Thyroid gland (tissue), 4 donors: ENCODE data around the gene WNT7A. TPM values are rescaled to one million over a fixed set of nuclear protein-coding genes. Genes with fewer than 3 reads are reported as not detected.

ENCODE experiments used
- DNase-seq, 2 donors: peaks; one replicate each; pipeline ENCODE4 v3.0.0-alpha.2; 2019
- H3K27ac ChIP-seq, 3 donors: fragments of 200-600 bp; sonication (generic); 1 replicate in 2 of 3; 2 replicates in 1 of 3; pipeline ENCODE4 v1.5.1; 2016 to 2019; ENCODE audit warnings: mild to moderate bottlenecking in 1 of 3, moderate library complexity in 1 of 3
- H3K27me3 ChIP-seq: fragments of 200-600 bp; sonication (generic); one replicate; pipeline ENCODE4 v1.5.1; 2019
- H3K36me3 ChIP-seq, 2 donors: fragments of 200-600 bp; sonication (generic); one replicate each; pipeline ENCODE4 v1.5.1; 2016 to 2019
- H3K4me1 ChIP-seq, 2 donors: fragments of 200-600 bp; sonication (generic); one replicate each; pipeline ENCODE4 v1.5.1; 2017 to 2019
- H3K4me3 ChIP-seq, 3 donors: fragments of 200-600 bp; sonication (generic); replicated peaks in 1 of 3; 1 replicate in 2 of 3; 2 replicates in 1 of 3; pipeline ENCODE4 v1.5.1; 2016; ENCODE audit warnings: mild to moderate bottlenecking in 1 of 3
- H3K9me3 ChIP-seq: fragments of 200-600 bp; sonication (generic); one replicate; pipeline ENCODE4 v1.5.1; 2017
- CTCF ChIP-seq, 6 experiments: fragments of 200-600 bp in 3 of 6; fragments of 450-650 bp in 3 of 6; sonication (generic) in 3 of 6; IDR thresholded peaks; one replicate each; pipeline ENCODE4 v1.5.1; 2016 to 2019; ENCODE audit warnings: antibody characterized with exemption in 6 of 6, mild to moderate bottlenecking in 2 of 6, inconsistent platforms in 1 of 6, moderate library complexity in 1 of 6
- POLR2A ChIP-seq, 2 donors: fragments of 450-650 bp; IDR thresholded peaks; one replicate each; pipeline ENCODE4 v1.6.1; 2017; ENCODE audit warnings: antibody characterized with exemption in 2 of 2, mild to moderate bottlenecking in 2 of 2, moderate library complexity in 1 of 2
- WGBS, 2 donors: methylation state at CpG; one replicate each; pipeline ENCODE4 v1.1.5; 2017; 5-methylcytosine and 5-hydroxymethylcytosine counted together
- intact Hi-C: fragments of 100-400 bp; cut with DNase I; formaldehyde crosslinking; loops from one replicate; pipeline ENCODE4 v1.15.1; 2023
- total RNA-seq, 4 donors: library from RNA; depleted of rRNA; stranded (reverse); fragments of >200 nt; gene quantifications; one replicate each; pipeline ENCODE4 v1.2.3, GENCODE V29; 2016

Gene WNT7A
- total RNA-seq, 4 donors from 2014 or later = not detected

DNA sequence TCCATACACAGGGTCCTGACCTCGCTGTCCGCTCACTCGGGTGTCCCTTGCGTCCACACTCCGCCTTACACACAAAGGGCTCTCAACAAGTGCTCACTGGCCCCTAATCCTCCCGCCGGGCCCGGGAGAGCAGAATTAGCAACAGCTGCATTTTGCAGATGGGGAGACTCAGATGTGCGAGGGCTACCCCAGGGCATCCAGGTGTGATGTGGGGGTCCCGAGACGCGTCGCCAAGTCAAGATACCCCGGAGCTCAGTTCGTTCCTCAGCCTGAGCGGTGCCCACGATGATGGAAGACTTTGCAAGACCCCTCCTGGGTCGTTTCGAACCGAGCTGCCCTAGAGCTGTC, 14.9 kb upstream of the WNT7A start:
- no peaks in the 10 kb centered on the region for H3K36me3 ChIP-seq
- H3K4me3 ChIP-seq = peak overlapping the region in 1 of 3 donors; percentile 64
- 38 to 40% methylated on average over 9 to 11 of the region's 20 CpGs for WGBS, 2 donors
- H3K27me3 ChIP-seq = no peaks in the 10 kb centered on the region
- TF ChIP-seq CTCF (IDR thresholded peaks at IDR 0.05) (no peak), POLR2A (IDR thresholded peaks at IDR 0.05) (no peak)
- intact Hi-C loops = loop anchor here (10.0 kb wide), 1 partner anchor 1030 kb away; no protein-coding TSS in a partner anchor
- DNase-seq = no peak
- H3K27ac ChIP-seq = no peak overlapping the region
- H3K4me1 ChIP-seq = peaks cover 10% of the 10 kb centered on the region in 2 donors
- H3K9me3 ChIP-seq = no peaks in the 10 kb centered on the region

DNA sequence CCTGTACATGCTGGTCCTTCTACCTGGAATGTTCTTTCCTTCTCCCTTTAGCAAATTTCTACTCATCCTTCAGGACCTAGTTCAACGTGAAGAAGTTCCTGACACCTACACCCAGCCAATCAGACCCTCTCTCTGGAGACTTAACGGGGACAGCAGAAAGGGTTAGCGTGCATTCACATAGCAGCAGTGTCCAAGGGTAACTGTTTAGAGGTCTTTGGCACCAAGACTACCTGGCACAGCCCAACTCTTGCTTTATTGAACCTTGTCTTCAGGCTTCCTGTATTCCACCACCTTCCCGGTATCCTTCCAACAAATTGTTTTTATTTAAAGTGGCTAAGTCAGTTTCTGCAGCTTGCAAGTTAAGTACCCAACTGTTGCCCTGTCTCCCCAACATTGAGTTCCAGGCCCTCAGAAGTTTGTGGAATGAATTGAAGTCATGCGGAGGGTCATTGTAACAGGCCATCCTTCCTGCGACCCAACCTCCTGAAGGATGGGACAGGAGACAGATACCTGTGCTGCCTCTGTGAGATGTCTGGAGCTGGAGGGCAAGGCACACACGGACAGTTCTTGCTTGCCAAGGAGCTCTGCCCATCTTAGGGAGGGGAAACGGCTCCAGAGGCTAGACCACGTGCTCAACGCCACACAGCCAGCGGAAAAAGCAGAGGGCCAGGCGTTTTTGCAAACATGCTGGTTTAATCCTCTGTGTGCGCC, 14.4 kb upstream of the WNT7A start:
- no peak for DNase-seq
- H3K27ac ChIP-seq = no peak overlapping the region
- intact Hi-C loops = loop anchor here (10.0 kb wide), 1 partner anchor 1031 kb away; no protein-coding TSS in a partner anchor
- no peaks in the 10 kb centered on the region for H3K27me3 ChIP-seq
- TF ChIP-seq CTCF (IDR thresholded peaks at IDR 0.05) (no peak), POLR2A (IDR thresholded peaks at IDR 0.05) (no peak)
- WGBS, 2 donors = 68 to 85% methylated on average over 12 to 13 of the region's 13 CpGs
- peaks cover 10% of the 10 kb centered on the region in 2 donors for H3K4me1 ChIP-seq
- no peaks in the 10 kb centered on the region for H3K36me3 ChIP-seq
- H3K9me3 ChIP-seq = no peaks in the 10 kb centered on the region
- no peak overlapping the region for H3K4me3 ChIP-seq

DNA sequence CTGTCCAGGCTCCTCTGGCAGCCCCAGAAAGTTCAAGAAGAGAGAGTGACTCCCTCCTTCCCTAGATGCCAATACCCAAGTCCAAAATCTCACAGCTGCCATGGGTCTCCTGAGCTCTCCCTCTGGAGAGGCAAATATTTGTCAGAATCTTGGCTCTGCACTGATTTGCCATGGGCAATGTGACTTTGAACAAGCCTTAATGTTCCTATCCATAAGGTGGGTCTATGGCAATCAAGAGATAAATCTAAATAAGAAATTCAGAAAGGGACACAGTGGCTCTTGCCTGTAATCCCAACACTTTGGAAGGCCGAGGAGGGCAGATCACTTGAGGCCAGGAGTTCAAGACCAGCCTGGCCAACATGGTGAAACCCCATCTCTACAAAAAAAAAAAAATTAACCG, 12.4 kb upstream of the WNT7A start:
- no peak for DNase-seq
- H3K27ac ChIP-seq = no peak overlapping the region
- WGBS, 2 donors = 96 to 97% methylated on average over 2 of the region's 2 CpGs
- TF ChIP-seq POLR2A (IDR thresholded peaks at IDR 0.05) = no peak
- no peak for TF ChIP-seq CTCF (IDR thresholded peaks at IDR 0.05)
- no peaks in the 10 kb centered on the region for H3K27me3 ChIP-seq
- no peaks in the 10 kb centered on the region for H3K9me3 ChIP-seq
- no peak overlapping the region for H3K4me3 ChIP-seq
- intact Hi-C loops = loop anchor here (10.0 kb wide), 1 partner anchor 1032 kb away; no protein-coding TSS in a partner anchor
- H3K36me3 ChIP-seq = no peaks in the 10 kb centered on the region
- peaks cover 10% of the 10 kb centered on the region in 2 donors for H3K4me1 ChIP-seq

GRCh38 chr3:13891492-13892073, 11.7 kb upstream of the WNT7A start:
- Histone ChIP-seq H3K36me3 (no peaks in the 10 kb centered on the region), H3K27ac (no peak overlapping the region), H3K9me3 (no peaks in the 10 kb centered on the region), H3K27me3 (no peaks in the 10 kb centered on the region), H3K4me3 (no peak overlapping the region), H3K4me1 (peaks cover 9 to 10% of the 10 kb centered on the region in 2 donors)
- no peak for TF ChIP-seq POLR2A (IDR thresholded peaks at IDR 0.05)
- TF ChIP-seq CTCF (IDR thresholded peaks at IDR 0.05) = no peak
- WGBS, 2 donors = 40 to 59% methylated on average over 5 of the region's 5 CpGs
- DNase-seq = peak; percentile 57 to 63
- intact Hi-C loops = loop anchor here (10.0 kb wide), 1 partner anchor 1033 kb away; no protein-coding TSS in a partner anchor

DNA sequence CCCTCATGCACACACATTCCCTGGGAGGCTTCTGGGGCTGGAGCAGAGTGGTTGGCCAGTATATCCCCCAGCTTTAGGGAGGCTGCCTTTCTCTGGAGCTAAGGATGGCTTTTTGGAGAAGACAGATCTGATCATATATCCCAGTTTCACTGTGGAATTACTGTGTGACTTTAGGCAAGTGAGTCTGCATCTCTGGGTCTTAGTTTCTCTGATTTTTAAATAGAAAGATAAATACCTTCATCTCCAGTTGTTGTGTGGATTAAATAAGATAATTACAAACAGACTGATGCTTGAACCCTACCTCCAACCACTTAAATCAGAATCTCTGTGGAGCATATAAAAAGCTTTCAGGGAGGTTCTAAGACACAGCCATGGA, 11.1 kb upstream of the WNT7A start:
- no peaks in the 10 kb centered on the region for H3K36me3 ChIP-seq
- no peak overlapping the region for H3K4me3 ChIP-seq
- intact Hi-C loops = loop anchor here (10.0 kb wide), 1 partner anchor 1034 kb away; no protein-coding TSS in a partner anchor
- TF ChIP-seq POLR2A (IDR thresholded peaks at IDR 0.05) = no peak
- TF ChIP-seq CTCF (IDR thresholded peaks at IDR 0.05) = no peak
- DNase-seq = no peak
- no peak overlapping the region for H3K27ac ChIP-seq
- H3K9me3 ChIP-seq = no peaks in the 10 kb centered on the region
- peaks cover 3 to 4% of the 10 kb centered on the region in 2 donors for H3K4me1 ChIP-seq
- H3K27me3 ChIP-seq = no peaks in the 10 kb centered on the region
